Brain pericyte (primary cell): ENCODE measurements around the gene RPL5.
"Not testable (repeated sequence)": the region's sequence is repeated elsewhere in the genome, so short reads cannot be mapped to it uniquely, and the experiment has no call there.

ENCODE experiments used
- DNase-seq: peaks from one replicate; pipeline ENCODE4 v3.0.0-alpha.2; 2012; ENCODE audit warnings: low read depth, low spot score

The RPL5 gene

DNA sequence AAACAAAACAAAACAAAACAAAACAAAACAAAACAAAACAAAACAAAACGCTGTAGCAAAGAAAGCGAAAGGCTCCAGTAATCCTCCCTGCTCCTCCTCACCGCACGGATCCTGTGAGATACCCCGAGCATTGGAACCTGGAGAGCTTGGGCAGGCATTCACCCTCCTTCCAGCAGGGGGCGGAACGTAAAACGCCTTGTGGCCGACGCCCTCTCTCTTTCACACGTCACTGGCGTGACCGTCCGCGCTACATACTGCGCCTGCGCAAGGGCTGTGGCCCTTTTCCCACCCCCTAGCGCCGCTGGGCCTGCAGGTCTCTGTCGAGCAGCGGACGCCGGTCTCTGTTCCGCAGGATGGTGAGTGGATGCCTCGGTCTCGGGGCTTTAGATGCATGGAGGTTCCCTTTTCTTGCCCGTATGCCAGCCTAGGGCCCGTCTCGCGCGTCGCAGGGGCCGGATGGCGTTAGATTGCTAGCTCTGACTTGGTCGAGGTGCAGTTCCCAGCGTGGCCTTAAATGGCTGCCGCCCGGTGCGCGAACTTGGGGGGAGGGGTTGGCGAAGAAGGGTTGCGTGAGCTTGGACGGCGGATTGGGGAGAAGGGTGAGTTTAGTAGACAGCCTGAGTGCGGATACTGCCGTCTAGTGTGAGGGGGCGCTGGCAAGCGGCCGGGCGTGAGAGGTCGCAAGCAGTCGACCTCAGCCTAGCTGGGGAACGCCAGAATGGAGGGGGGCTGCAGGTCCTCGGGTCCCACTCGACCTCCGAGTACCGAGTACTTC lies at the start of gene RPL5:
RPL5 (plus strand) TSS at position 279 of the 775 bp plus-strand sequence; CDS start at position 354, 75 bp downstream.
- peak; percentile 96 for DNase-seq

DNA sequence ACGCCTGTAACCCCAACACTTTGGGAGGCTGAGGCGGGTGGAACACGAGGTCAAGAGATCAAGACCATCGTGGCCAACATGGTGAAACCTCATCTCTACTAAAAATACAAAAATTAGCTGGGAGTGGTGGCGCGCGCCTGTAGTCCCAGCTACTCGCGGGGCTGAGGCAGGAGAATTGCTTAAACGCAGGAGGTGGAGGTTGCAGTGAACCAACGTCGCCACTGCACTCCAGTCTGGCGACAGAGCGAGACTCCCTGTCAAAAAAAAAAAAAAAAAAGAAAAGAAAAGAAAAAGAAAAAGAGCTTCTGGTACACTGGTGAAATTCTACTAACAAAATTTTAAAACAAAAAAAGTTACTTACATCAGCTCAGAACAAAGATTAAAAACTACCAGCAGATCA lies 48.3 kb upstream of the RPL5 start:
- DNase-seq, result not testable (repeated sequence)

DNA sequence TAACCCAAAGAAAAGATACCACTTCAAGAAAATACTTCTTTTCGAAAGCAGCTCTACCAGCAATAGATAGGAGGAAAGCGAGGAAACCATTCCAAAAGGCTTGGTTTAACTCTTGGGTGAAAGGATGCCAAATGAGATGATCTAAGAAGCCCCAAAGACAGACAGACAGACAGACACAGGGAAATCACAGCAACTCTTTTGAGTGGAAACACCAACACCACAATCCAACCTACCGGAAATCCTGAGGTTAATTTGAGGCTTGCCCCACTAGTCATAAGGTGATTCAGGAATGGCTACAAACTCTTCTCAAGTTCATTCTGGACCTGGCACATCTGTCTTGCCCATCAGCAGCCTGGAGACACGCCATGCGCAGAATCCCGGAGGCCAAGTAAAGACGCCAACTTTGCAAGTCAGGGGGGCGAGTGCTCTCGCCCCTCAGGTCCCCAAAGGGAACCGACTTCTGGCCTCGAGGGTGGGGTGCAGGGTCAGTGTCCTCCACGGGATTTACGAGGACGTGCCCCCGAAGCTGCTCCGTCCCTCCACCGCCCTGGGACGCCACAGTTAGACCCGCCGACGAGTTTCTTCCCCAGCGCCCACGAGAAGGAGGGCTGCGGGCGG lies 47.7 kb upstream of the RPL5 start:
- peak; percentile 2 for DNase-seq

DNA sequence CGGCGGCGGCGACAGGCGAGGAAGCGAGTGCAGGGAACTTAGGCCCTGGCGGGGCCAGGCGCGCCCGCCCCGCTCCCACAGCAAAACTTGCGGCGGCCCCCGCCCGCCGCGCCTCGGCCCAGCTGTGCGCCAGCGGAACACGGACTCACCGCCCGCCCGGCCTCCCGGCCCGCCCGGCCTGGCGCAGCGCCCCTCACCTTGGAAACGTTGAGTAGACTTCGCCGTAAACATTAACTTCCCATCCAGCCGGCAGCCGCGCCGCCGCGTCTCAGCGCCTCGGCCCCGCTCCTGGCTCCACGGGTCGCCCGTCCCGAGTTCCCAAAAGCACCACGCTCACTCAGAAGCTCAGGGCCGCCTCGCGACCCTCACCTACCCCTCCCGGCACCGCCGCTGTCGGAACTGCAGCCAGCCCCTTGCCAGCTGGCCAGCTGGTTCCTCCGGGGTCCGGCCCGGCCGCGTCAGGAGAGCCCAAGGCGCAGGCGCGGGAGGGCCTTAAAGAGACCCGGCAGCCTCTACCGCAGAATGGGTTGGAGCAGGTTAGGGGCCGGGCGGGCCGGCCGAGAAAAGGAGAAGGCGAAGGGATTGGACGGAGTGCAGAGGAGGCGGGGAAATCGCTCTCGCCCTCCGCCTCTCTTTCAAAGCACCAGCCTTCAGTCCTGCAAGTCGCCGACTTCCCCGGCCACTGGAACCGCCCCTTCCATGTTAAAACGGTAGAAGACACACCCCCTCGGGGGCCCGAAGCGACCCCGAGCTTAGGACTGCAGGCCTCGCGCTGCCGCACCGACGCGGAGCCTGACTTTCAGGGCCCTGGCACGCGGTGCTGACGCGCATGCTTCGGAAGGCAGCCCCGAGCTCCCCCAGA lies 47.0 kb upstream of the RPL5 start, which contains the start of gene EVI5:
EVI5 (minus strand) TSS at position 470 of the 862 bp plus-strand sequence. CDS start 48,562 bp downstream, outside the sequence.
- peak; percentile 89 for DNase-seq

DNA sequence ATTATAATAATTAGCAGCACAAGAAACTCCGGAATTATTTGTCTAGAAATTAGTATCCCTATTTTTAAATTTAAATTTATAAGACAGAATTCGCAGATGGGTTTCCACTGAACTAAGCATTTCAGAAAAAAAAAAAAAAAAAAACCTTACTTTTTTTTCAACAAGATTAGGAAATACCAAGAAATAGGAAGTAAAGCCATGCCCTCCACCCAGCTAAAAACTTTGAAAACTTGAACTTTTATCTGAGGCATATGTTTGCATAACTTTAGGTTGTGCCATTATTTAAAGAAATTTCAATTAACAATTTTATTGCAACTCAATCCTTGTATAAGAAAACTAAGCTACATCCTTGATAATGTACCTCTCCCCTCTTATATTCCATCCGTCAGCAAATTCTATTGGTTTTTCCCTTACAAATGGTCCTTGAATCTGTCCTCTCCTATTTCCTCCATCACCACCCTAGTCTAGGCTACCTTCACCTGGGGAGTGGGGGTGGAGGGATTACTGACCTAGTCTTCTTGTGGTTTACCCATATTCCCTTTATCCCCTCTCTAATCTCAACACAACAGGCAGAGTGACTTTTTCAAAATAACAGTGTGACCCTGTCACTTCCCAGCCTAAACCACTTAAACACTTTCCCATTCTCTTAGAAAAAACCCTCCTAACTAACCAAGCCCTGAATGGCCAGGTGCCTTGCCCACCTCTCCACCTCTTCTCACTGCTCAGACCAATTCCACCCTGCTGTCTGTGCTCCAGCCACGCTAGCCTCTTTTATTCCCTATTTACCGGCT lies 45.5 kb upstream of the RPL5 start:
- no peak for DNase-seq

DNA sequence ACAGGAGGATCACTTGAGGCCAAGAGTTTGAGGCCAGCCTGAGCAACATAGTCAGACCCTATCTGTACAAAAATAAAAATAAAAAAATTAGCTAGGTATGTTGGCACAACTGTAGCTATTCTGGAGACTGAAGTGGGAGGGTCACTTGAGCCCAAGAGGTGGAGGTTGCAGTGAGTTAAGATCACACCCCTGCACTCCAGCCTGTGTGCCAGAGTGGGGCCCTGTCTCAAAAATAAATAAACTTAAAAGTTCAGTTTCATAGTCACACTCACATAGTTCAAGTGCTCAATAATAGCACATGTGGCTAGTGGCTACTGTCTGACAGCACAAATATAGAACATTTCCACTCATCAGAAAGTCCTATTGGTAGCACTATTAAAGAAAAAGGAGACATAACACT lies 41.8 kb upstream of the RPL5 start:
- DNase-seq, result no peak

DNA sequence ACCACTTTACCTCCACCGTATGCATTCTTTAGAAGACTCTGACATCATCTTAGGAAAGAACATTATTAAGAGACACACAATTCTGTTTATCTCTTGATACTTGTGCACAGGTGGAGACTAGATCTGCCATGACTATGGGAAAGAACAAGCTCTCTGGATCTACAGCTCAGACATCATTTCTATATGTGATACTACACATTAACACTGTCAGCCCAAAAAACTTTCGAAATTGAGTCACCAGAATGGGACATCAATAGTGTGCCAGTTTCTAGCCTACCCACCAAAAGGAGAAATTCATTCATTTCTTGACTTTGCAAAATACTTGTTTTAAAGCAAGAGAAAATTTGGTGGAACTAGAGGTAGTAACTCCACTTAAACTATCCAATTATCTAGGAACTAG lies 41.0 kb upstream of the RPL5 start:
- no peak for DNase-seq

DNA sequence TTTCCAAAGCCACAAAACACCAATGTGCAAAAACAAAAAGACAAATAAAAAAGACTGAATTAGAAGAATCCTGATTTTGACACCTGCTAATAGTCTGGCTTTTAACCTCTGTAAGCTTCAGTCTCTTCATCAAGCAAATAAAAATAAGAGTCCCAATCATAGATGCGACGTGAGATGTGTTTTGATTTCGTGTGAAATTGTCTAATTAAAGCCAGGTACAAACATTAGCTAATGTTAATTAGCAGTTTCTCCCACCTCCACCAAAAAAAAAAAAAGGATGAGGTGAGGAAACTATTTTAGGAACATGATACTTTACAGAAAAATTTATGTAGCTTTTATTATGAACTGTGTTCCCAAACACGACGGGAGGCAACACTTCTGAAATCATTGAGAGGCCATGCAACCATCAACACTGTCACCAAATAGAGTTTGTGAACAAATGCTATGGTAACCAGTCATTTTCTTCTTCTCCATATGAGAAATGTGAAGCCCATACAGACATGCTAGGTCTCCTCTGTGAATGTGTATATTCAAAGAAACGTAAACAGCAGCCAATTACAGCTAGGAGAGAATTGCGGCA lies 40.3 kb upstream of the RPL5 start:
- DNase-seq, result no peak

DNA sequence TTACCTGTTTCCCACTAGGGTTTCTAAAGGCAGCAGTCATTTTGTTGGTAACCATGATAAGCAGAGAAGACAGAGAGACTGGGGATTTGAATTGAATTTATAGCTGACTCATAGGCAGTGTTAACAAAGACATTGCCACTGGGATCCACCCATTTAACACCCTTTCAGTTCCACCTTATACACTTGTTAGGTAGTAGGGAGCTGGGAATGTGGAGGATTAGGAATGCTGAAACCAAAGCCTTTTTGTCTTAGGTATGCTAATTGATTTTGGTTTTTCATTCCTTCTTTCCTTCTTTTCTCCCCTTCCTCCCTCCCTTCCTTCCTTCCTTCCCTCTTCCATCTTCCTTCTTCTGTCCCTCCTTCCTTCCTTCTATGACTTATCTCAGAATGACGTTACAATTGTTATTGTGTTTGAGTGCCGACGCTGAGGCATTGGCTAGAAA lies 39.5 kb upstream of the RPL5 start:
- DNase-seq, result no peak

DNA sequence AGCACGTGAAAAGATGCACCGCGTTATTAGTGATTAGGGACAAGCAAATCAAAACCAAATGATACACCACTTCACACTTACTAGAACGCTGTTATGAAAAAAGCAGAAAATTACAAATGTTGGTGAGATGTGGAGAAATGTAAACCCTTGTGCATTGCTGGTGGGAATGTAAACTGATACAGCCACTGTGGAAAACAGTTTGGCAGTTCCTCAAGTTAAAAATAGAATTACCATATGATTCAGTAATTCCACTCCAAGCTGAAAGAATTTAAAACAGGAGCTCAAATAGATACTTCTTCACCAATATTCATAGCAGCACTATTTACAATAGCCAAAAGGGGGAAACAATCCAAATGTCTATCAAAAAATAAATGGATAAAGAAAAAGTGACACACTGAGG lies 36.7 kb upstream of the RPL5 start:
- DNase-seq, result no peak

DNA sequence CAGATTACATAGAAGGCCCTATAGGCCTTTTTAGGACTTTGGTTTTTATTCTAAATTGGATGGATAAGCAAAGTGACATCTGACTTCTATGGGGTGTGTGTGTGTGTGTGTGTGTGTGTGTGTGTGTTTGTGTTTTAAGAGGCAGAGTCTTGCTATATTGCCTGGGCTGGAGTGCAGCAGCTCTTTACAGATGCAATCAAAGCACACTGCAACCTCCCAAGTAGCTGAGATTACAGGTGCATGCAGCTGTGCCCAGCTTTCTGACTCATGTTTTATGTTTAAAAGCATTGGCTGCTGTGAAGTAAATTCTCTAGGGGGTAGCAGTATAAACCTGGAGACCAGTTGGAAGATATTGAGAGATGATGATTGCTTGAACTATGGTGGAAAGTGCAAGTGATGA lies 34.5 kb upstream of the RPL5 start:
- DNase-seq, result no peak

DNA sequence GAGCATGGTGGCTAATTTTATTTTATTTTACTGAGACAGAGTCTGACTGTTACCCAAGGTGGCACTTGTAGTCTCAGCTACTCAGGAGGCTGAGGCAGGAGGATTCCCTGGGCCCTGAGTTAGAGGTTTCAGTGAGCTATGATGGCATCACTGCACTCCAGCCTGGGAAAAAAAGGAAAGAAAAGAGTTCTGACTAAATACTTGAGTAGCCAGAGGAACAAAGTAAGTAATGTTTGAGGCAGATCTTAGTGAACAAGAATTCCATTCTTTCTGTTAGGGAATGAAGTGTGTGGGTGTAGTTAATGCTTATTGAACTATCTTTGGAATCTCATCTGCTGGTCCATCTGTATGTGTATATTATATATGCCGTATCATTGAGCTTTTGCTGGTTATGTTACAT lies 33.9 kb upstream of the RPL5 start:
- DNase-seq, result no peak

DNA sequence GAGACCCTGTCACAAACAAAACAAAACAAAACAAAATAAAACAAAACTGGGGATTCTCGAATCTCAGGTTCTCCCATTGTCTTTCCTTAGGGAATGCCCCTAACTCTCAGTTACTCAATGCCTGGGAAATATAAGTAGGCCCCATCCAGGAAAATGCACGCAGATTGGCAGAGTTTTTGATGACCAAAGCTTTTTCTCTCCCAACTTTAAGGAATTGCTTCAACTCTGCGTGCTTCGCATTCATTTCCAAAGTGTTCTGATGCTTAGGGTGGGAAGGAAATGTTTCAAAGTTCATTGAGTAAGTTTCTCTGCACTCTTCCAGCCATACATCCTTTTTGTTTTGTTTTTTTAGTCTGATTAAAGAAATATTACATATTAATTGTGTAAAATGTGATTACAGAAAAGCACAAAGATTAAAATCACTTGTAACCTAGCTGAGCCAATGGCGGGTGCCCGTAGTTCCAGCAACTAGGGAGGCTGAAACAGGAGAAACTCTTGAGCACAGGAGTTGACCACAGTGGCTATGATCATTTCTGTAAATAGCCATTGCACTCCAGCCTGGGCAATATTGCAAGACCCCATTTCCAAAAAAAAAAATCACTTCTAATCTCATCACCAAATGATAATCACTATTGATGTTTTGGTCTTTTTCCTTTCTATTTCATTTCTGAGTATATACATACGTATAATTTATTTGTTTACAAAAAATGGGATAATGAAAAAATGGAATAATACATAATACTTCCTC lies 28.5 kb upstream of the RPL5 start:
- DNase-seq, result no peak

DNA sequence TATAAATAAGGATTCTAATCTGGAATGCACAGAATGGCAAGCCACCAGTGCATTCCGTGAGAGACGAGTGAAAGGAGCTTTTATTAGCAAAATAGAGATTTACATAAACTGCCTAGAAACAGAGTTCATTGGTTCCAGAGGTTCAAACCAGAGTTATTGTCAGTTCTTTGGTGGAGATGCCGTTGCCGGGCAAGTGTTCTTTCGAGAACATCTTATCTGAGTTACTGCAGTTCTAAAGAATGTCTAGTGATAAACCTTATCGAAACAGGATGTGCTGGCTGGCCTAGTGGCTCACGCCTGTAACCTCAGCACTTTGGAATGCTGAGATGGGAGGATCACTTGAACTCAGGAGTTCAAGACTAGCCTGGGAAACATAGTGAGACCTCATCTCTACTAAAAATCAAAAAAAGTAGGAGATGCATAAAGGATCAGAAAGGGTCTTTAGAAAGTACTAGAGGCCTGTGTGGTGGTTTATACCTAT lies 27.1 kb upstream of the RPL5 start:
- no peak for DNase-seq

DNA sequence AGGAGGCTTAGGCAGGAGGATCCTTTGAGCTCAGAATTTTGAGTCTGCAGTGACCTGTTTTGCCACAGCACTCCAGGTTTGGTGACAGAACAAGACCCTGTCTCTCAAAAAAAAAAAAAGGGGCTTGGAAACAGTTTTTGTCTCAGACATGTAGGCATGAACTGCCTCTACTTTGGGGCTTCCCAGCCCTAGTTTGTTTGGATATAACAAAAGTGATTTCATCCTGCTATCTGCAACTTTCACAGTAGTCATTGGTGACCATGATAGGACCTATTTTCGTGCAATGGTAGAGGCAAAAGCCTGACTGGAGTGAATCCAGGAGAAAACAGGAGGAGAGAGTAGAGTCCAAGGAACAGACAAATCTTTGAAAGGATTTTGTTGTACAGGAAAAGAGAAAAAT lies 26.6 kb upstream of the RPL5 start:
- no peak for DNase-seq

DNA sequence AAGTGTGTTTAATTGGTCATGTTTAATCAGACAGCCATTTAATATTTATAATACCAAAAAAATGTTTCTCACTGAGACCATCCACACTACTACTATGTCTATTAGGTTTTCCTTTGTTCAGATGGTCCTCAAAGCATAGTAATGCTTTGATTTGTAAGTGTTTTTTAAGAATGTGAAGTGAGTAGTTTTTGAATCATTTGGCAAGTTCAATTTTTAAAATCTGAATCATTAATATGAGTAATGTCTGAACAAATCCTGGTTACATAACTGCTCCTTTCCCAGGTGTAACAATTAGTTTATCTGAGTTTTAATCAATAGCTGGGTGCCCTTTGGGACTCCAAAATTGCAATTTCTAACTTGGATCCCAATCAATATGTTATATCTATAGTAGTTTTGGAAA lies 23.5 kb upstream of the RPL5 start:
- DNase-seq, result no peak

DNA sequence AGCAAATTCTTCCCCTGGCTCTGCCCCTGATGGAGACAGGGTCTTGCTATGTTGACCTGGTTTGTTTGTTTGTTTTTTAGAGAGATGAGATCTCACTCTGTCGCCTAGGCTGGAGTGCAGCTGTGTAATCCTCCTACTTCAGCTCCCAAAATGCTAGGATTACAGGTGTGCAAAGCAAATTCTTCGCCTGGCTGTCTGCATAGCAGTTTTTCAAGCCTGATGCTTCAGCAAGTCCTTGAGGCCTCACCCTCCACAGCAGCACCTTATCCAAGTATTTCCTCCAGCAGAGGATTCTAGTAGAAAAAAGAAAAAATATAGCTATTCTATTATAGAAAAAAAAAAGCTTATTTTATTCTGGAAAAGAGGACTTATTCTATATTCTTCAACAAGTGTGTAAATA lies 15.1 kb upstream of the RPL5 start:
- DNase-seq, result no peak

DNA sequence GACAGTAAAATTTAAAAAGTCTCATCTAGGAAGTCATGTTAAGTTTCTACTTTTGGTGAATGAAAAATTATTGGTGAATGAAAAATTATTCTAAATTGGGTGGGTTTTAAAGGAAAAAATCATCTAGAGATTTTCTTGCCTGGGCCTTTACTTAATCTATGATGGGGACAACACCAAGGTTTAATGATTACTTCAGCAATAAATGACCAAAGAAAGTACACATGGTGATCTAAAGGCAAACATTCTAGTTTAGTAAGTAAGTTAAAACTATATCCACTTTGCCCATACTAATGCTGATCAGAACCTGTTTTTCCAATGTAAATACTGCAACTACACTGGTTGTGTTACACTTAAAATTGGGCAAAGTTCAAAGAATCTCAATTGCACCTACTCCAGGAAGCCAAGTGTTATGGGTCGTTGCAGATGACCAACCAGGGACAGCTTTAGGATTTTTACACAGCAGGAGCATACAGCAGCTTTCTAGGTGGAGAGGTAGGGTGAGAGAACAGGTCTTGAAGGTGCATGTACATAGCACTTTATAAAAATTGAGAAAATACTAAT lies 14.6 kb upstream of the RPL5 start:
- no peak for DNase-seq

DNA sequence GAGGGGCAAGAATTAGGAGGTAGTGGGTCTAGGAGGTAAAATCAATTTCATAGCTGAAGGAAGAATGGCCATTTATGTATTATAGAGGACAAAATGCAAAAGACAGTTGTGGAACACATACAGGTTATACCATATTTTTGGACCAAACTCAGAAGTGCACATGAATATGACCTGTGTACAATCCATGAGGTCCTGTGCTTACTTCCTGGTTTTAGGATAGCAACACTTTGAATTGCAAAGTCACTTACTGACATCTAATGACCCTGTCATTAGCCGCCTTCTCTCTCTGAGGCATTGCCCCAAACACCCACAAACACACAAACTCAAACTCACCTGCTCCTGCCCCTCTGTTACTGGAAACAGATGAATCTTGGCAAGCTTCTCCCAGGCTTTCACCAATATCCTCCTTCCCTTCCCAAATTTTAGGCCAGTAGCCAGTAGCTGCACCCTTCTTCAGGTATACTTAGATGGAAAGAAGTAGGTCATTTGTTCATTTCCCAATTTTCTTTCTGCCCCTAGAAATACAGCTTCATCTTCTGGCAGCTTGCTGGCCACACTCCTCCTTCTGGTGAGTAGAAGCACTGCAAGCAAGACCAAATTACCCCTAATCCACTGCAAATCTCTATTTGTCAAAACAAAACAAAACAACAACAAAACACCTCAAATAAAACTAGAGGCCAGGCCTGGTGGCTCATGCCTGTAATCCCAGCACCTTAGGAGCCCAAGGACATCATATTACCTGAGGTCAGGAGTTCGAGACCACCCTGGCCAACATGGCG lies 13.7 kb upstream of the RPL5 start:
- no peak for DNase-seq
